Measurements from ENCODE around the gene CDH13.

CDH13 gene

DNA sequence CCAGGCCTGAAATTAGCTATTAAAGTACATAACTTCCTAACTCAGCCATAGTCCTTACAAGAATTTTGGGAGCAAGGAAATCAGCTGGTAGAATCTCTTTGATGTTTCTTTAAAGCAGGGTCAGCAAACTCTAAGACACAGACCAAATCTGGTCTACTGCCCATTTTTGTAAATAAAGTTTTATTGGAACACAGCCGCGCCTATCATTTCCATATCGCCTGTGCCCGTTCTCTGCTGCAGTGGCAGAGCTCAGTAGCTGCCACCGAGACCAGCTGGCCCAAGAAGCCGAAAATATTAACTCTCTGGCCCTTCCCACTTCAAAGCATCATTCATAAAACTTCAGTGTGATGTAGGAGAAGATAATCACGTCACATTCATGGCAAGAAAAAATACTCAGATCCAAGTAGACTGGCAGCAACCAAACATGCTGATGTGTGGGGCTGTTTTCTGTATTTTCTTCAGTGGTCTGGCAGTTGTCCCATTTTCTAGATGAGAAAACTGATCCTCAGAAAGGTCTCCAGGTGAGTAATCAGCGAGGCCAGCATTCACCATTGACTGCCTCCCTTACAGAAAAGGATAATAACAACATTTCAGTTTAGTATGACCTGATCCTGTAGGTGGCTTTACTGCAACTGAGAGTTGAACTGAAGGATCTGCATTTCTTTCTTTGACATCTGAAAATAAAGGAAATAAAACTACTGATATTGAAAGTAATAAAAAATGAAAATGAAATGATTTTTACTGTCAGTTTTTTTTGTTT lies 1163.1 kb downstream of the CDH13 start:
- TF ChIP-seq, protein P1, sequence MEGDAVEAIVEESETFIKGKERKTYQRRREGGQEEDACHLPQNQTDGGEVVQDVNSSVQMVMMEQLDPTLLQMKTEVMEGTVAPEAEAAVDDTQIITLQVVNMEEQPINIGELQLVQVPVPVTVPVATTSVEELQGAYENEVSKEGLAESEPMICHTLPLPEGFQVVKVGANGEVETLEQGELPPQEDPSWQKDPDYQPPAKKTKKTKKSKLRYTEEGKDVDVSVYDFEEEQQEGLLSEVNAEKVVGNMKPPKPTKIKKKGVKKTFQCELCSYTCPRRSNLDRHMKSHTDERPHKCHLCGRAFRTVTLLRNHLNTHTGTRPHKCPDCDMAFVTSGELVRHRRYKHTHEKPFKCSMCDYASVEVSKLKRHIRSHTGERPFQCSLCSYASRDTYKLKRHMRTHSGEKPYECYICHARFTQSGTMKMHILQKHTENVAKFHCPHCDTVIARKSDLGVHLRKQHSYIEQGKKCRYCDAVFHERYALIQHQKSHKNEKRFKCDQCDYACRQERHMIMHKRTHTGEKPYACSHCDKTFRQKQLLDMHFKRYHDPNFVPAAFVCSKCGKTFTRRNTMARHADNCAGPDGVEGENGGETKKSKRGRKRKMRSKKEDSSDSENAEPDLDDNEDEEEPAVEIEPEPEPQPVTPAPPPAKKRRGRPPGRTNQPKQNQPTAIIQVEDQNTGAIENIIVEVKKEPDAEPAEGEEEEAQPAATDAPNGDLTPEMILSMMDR (IDR thresholded peaks at IDR 0.05; ENCODE audit: insufficient read depth, low read length, poor library complexity, severe bottlenecking), result no peak
- no peak overlapping the region for H3K4me3 ChIP-seq (replicated peaks; ENCODE audit: low read depth, low read length)
- H3K27me3 ChIP-seq (replicated peaks; ENCODE audit: control insufficient read depth, insufficient read depth, low read length), result no peaks in the 10 kb centered on the region; the same call in 1 of the 2 replicates
- DNase-seq (ENCODE audit: extremely low read depth, insufficient read length), result no peak
- H3K36me3 ChIP-seq (ENCODE audit: control insufficient read depth, insufficient read depth, low read length), result no peaks in the 10 kb centered on the region

DNA sequence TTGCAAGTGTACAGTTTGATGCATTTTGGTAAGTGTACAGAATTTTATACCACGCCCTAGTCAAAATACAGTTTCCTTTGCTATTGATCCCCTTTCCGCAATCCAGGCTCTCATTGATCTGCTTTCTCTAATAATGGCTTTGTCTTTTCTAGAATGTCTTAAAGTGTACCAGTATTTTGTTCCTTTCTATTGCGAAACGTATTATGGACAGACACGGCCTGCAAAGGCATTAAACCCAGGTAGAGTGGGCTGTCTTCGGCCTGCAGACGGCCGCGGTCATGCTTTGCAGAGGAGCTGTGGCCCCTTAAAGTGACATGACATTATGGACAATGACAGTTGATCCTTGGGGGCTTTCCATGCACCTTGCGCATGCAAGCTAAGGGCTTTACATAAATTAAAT lies 1165.1 kb downstream of the CDH13 start:
- H3K4me3 ChIP-seq (replicated peaks; ENCODE audit: low read depth, low read length), result no peak overlapping the region
- H3K27me3 ChIP-seq (replicated peaks; ENCODE audit: control insufficient read depth, insufficient read depth, low read length), result no peaks in the 10 kb centered on the region; the same call in 1 of the 2 replicates
- TF ChIP-seq, protein P1 (IDR thresholded peaks at IDR 0.05; ENCODE audit: insufficient read depth, low read length, poor library complexity, severe bottlenecking), result no peak
- DNase-seq (ENCODE audit: extremely low read depth, insufficient read length), result no peak
- no peaks in the 10 kb centered on the region for H3K36me3 ChIP-seq (ENCODE audit: control insufficient read depth, insufficient read depth, low read length)

DNA sequence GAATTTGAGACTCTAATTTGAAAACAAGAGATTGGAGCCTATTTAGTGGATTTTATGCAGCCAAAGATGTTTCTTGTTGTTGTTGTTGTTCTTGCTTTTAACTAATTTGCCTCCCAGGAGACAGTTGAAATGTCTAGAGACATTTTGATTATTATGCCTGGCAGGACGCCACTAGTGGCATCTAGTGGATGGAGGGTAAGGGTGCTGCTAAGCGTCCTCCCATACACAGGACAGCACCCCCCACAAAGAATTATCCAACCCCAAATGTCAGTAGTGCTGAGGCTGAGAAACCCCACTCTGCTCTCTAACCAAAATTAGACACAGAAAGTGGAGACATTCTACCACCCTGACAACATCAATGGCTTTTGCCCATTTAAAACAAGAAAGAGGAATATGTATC lies 1165.6 kb downstream of the CDH13 start:
- H3K4me3 ChIP-seq (replicated peaks; ENCODE audit: low read depth, low read length), result no peak overlapping the region
- no peaks in the 10 kb centered on the region; the same call in 1 of the 2 replicates for H3K27me3 ChIP-seq (replicated peaks; ENCODE audit: control insufficient read depth, insufficient read depth, low read length)
- TF ChIP-seq, protein P1 (IDR thresholded peaks at IDR 0.05; ENCODE audit: insufficient read depth, low read length, poor library complexity, severe bottlenecking), result peak; percentile 26
- no peak for DNase-seq (ENCODE audit: extremely low read depth, insufficient read length)
- H3K36me3 ChIP-seq (ENCODE audit: control insufficient read depth, insufficient read depth, low read length), result no peaks in the 10 kb centered on the region

GRCh38 chr16:83793179-83793578 lies 1166.4 kb downstream of the CDH13 start:
- no peak overlapping the region for H3K4me3 ChIP-seq (replicated peaks; ENCODE audit: low read depth, low read length)
- no peaks in the 10 kb centered on the region; the same call in 1 of the 2 replicates for H3K27me3 ChIP-seq (replicated peaks; ENCODE audit: control insufficient read depth, insufficient read depth, low read length)
- no peak for DNase-seq (ENCODE audit: extremely low read depth, insufficient read length)
- TF ChIP-seq, protein P1 (IDR thresholded peaks at IDR 0.05; ENCODE audit: insufficient read depth, low read length, poor library complexity, severe bottlenecking), result no peak
- no peaks in the 10 kb centered on the region for H3K36me3 ChIP-seq (ENCODE audit: control insufficient read depth, insufficient read depth, low read length)

GRCh38 chr16:83794860-83795554 lies 1168.2 kb downstream of the CDH13 start:
- Histone ChIP-seq H3K4me3 (replicated peaks; ENCODE audit: low read depth, low read length) (no peak overlapping the region), H3K36me3 (ENCODE audit: control insufficient read depth, insufficient read depth, low read length) (no peaks in the 10 kb centered on the region), H3K27me3 (replicated peaks; ENCODE audit: control insufficient read depth, insufficient read depth, low read length) (no peaks in the 10 kb centered on the region; the same call in none of the 2 replicates)
- DNase-seq (ENCODE audit: extremely low read depth, insufficient read length), result no peak
- TF ChIP-seq, protein P1 (IDR thresholded peaks at IDR 0.05; ENCODE audit: insufficient read depth, low read length, poor library complexity, severe bottlenecking), result no peak
